CD4-positive, alpha-beta T cell treated with Interleukin-17A for 4 hours (primary cell): ENCODE results near the gene RARB.

ENCODE experiments used
- DNase-seq: peaks from one replicate; pipeline ENCODE4 v3.0.0-alpha.2; 2020; ENCODE audit warnings: mixed read lengths

RARB gene

DNA sequence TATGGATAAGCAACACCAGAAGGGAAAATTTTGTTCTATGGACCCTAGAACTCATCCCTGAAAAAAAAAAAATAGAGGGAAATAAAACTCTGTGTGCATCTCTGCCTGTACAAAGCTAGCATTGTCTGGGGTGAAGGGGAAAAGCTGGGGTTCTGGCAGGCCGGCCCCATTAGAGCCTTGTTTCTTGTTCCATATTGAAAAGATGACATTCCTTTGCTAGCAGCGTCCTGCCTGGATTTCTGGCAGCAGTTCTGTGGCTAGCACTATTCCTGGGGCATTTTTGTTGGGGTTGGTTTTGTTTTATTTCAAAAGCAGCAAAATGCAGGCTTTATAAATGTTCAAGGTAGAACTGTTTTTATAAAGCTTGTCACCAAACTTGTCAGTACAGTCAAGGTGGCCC lies 45.2 kb downstream of the RARB start:
- no peak for DNase-seq

GRCh38 chr3:25474052-25474451 lies 46.0 kb downstream of the RARB start:
- no peak for DNase-seq

GRCh38 chr3:25476639-25477038 lies 48.6 kb downstream of the RARB start:
- no peak for DNase-seq

GRCh38 chr3:25478211-25478757 lies 50.2 kb downstream of the RARB start:
- no peak for DNase-seq

GRCh38 chr3:25478964-25479726 lies 51.1 kb downstream of the RARB start:
- no peak for DNase-seq

DNA sequence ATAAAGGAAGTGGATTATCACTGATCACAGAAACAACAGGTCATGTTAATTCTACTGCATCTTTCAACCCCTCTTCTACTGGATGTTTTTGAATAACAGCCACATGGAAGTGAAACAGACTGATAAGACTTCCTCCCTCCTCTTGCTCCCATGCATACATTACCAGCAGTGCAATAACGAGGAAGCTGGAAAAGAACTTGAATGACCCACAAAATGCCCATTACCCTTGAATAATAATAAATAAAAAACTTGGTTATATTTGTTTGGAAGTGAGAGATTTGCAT lies 51.6 kb downstream of the RARB start:
- no peak for DNase-seq

DNA sequence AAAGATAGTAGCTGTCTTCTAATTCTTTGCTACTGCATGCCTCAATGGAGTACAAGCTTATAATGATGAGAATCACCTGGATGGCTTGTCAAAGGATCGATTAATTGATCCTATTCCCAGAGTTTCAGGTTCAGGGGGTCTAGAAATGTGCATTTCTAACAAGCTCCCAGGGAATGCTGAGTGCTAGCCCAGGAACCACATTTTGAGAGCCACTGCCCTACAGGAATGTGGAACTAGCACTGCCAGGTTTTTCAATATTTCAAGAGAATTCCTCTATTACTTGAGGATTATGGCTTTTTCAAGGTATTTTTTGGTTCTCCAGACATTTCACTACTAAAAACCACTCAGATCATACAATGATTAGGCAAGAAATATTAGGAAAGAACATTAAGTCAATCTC lies 52.7 kb downstream of the RARB start:
- DNase-seq, result no peak

GRCh38 chr3:25481386-25481785 lies 53.3 kb downstream of the RARB start:
- no peak for DNase-seq

GRCh38 chr3:25483456-25483855 lies 55.4 kb downstream of the RARB start:
- DNase-seq, result no peak

- no peak for DNase-seq
Measured at GRCh38 chr3:25485673-25486072, 57.6 kb downstream of the RARB start.

DNA sequence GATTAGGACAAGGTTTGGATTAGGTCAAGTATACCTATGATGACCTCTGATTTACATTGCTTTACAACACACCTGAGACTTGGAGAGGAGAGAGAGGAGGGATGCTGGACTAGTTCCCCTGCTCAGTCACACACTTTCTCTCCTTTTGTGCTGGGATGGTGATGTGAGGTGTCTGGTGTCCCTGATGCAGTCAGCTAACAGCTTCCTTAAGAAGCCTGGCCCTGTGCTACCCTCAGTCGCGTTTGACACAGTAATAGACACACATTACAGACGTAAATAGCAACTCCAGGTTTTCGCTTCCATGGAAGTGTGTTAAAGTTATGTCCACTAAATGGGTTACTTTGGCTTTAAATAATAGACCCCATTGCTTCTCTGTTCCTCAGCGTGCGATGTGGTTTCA lies 58.9 kb downstream of the RARB start:
- no peak for DNase-seq

GRCh38 chr3:25489858-25490593 lies 62.0 kb downstream of the RARB start:
- no peak for DNase-seq

- no peak for DNase-seq
Measured at GRCh38 chr3:25493246-25493645, 65.2 kb downstream of the RARB start.

GRCh38 chr3:25493786-25494185 lies 65.7 kb downstream of the RARB start:
- no peak for DNase-seq

DNA sequence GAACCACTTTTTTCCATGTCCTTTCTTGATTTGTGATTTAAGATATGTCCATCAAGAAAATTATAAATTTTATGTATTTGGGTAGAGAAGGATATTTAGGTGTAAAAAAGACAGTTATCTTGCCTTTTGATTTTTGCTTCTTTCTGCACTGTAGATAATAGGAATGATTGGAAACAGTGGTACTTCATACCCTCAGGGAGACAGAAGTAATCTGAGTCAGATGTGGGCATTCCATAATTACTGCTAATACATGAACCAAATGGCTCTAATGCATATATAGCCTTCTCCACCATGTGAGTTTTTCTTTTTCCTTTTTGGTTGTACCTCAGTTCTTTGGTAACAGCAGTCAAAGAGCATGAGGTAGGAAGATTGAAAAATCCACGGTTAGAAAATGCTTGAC lies 67.2 kb downstream of the RARB start:
- no peak for DNase-seq

- DNase-seq, result no peak
Measured at GRCh38 chr3:25495726-25496253, 67.7 kb downstream of the RARB start.

DNA sequence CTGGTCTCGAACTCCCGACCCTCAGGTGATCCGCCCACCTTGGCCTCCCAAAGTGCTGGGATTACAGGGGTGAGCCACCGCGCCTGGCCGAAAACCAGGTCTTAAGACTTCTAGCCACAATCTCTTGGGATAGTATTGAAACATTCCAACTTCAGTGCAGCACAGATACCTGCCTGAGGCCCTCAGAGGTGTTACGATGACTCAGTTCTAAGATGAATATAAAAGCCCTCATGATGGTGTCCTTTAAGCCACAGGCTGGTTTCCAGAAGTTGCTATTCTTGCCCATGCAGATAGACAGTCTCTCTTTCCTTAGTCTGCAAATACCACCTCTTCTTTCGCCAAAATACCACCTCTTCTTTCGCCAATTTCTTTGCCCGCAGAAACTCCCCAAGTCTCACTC lies 69.0 kb downstream of the RARB start:
- no peak for DNase-seq

GRCh38 chr3:25500706-25501210 lies 72.7 kb downstream of the RARB start:
- no peak for DNase-seq

GRCh38 chr3:25502233-25502632 lies 74.2 kb downstream of the RARB start:
- DNase-seq, result no peak

- no peak for DNase-seq
Measured at GRCh38 chr3:25503898-25504301, 75.8 kb downstream of the RARB start.

DNA sequence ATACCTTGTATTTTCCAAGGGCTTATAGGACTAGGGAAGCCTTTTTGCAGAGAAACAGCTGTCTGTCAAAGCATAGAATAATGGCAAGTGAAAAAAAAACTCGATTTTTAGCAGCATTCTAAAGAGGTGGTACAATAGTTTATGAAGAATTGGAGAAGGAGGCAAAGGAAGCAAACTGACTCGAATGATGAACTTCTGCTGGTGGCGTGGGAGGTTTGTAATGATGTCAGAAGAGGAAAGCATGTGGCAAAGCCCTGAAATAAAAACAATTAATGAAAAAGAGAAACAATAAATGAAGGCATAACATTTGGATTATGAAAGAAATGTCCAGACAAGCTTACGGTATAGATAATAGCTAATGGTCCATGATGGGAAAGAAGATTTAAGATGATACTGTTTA lies 77.5 kb downstream of the RARB start:
- DNase-seq, result no peak

DNA sequence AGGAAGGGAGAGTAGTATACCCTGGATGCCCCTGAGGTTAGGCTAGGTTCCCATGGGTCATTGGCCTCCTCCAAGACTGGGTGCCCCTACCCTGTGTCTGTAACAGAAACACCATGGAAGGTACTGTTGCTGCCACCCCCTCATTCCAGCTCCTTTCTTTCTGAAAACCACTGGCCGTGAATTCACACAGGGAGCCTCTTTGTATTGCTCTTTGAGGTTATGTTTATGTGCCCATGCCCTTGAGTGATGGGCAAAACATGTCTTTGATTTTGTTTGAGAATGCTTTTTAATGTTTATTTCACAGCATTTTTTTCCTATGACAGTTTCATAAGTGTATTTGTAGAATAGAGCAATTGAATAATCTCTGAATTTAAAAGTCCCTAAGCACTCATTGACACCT lies 79.7 kb downstream of the RARB start:
- no peak for DNase-seq

- no peak for DNase-seq
Measured at GRCh38 chr3:25508433-25508832, 80.4 kb downstream of the RARB start.

- no peak for DNase-seq
Measured at GRCh38 chr3:25508901-25509300, 80.8 kb downstream of the RARB start.
